Thoracic aorta (tissue), 2 donors: ENCODE results near the gene CPXM2. TPM values are rescaled to one million over a fixed set of nuclear protein-coding genes. Genes with fewer than 3 reads are reported as not detected.

Experiments used
- ATAC-seq: fragments of 150-250 bp; one replicate; pipeline ENCODE4 v1.8.0; 2017; ENCODE audit warnings: low read depth; ENCODE audit not compliant: insufficient number of reproducible peaks, low FRiP score
- DNase-seq: peaks from one replicate; pipeline ENCODE4 v3.0.0-alpha.2; 2020; ENCODE audit warnings: low spot score
- H3K27ac ChIP-seq, 2 donors: fragments of 200-600 bp; sonication (generic); 1 replicate in 1 of 2; 2 replicates in 1 of 2; pipeline ENCODE4 v1.5.1; 2016; ENCODE audit warnings: mild to moderate bottlenecking in 2 of 2, moderate library complexity in 2 of 2
- H3K27me3 ChIP-seq: fragments of 200-600 bp; sonication (generic); replicated peaks from 2 replicates; pipeline ENCODE4 v1.6.0; 2016; ENCODE audit warnings: mild to moderate bottlenecking; ENCODE audit not compliant: insufficient read depth
- H3K36me3 ChIP-seq: fragments of 200-600 bp; sonication (generic); one replicate; pipeline ENCODE4 v1.5.1; 2016
- H3K4me1 ChIP-seq, 2 donors: fragments of 200-600 bp; sonication (generic); 1 replicate in 1 of 2; 2 replicates in 1 of 2; pipeline versions ENCODE4 v1.5.1 to v1.6.0; 2016; ENCODE audit warnings: low read depth in 2 of 2, mild to moderate bottlenecking in 1 of 2; ENCODE audit not compliant: control insufficient read depth in 1 of 2
- H3K4me3 ChIP-seq: fragments of 200-600 bp; sonication (generic); 2 replicates; pipeline ENCODE4 v1.5.1; 2016; ENCODE audit warnings: mild to moderate bottlenecking
- H3K9me3 ChIP-seq: fragments of 200-600 bp; sonication (generic); 2 replicates; pipeline ENCODE4 v1.5.1; 2016
- CTCF ChIP-seq: fragments of 200-600 bp; sonication (generic); IDR thresholded peaks from one replicate; pipeline ENCODE4 v1.5.1; 2019; ENCODE audit warnings: antibody characterized with exemption
- total RNA-seq, 2 donors: library from RNA; depleted of rRNA; stranded (reverse); fragments of >200 nt; gene quantifications; one replicate each; pipeline versions ENCODE4 v1.1.0 to v1.2.3, GENCODE V29; 2016

The CPXM2 gene
- total RNA-seq, 2 donors from 2014 or later, result 275 to 348 TPM

GRCh38 chr10:123911866-123912265 lies 20.3 kb upstream of the CPXM2 start:
- Histone ChIP-seq H3K27ac (no peak overlapping the region), H3K4me3 (no peak overlapping the region), H3K4me1 (peaks cover 7 to 10% of the 10 kb centered on the region in 2 donors), H3K36me3 (no peaks in the 10 kb centered on the region), H3K27me3 (no peaks in the 10 kb centered on the region), H3K9me3 (no peaks in the 10 kb centered on the region)
- DNase-seq, result no peak
- TF ChIP-seq CTCF, result no peak
- no peak for ATAC-seq

- no peak for DNase-seq
- no peak for TF ChIP-seq CTCF
- no peaks in the 10 kb centered on the region for H3K36me3 ChIP-seq
- H3K4me3 ChIP-seq, result no peak overlapping the region
- H3K27ac ChIP-seq, result no peak overlapping the region
- H3K27me3 ChIP-seq, result no peaks in the 10 kb centered on the region
- H3K9me3 ChIP-seq, result no peaks in the 10 kb centered on the region
- peaks cover 7 to 10% of the 10 kb centered on the region in 2 donors for H3K4me1 ChIP-seq
- no peak for ATAC-seq
These were observed 18.3 kb upstream of the CPXM2 start for GRCh38 chr10:123909866-123910265.

GRCh38 chr10:123909426-123909825 lies 17.8 kb upstream of the CPXM2 start:
- H3K27me3 ChIP-seq, result no peaks in the 10 kb centered on the region
- no peak for DNase-seq
- no peak overlapping the region for H3K4me3 ChIP-seq
- no peak for ATAC-seq
- H3K9me3 ChIP-seq, result no peaks in the 10 kb centered on the region
- no peak overlapping the region for H3K27ac ChIP-seq
- TF ChIP-seq CTCF, result no peak
- H3K4me1 ChIP-seq, result peaks cover 7 to 8% of the 10 kb centered on the region in 2 donors
- H3K36me3 ChIP-seq, result no peaks in the 10 kb centered on the region

- no peak overlapping the region for H3K4me3 ChIP-seq
- DNase-seq (no peak), ATAC-seq (no peak)
- no peaks in the 10 kb centered on the region for H3K36me3 ChIP-seq
- peaks cover 1 to 4% of the 10 kb centered on the region in 2 donors for H3K4me1 ChIP-seq
- TF ChIP-seq CTCF, result no peak
- H3K27me3 ChIP-seq, result no peaks in the 10 kb centered on the region
- H3K27ac ChIP-seq, result no peak overlapping the region
- H3K9me3 ChIP-seq, result no peaks in the 10 kb centered on the region
These were observed 16.8 kb upstream of the CPXM2 start for GRCh38 chr10:123908379-123908778.

- no peak for TF ChIP-seq CTCF
- no peak overlapping the region for H3K27ac ChIP-seq
- no peaks in the 10 kb centered on the region for H3K36me3 ChIP-seq
- ATAC-seq (no peak), DNase-seq (no peak)
- no peaks in the 10 kb centered on the region for H3K27me3 ChIP-seq
- H3K9me3 ChIP-seq, result no peaks in the 10 kb centered on the region
- no peak overlapping the region for H3K4me3 ChIP-seq
- H3K4me1 ChIP-seq, result no peaks in the 10 kb centered on the region
These were observed 15.5 kb upstream of the CPXM2 start for GRCh38 chr10:123906884-123907652.
